ACC112 (cell line): Measurements from ENCODE around the gene AHNAK2.
"Not testable (repeated sequence)": the region's sequence is repeated elsewhere in the genome, so short reads cannot be mapped to it uniquely, and the experiment has no call there.

Experiments
- H2AFZ ChIP-seq: fragments of 200-600 bp; sonication (generic); one replicate; pipeline ENCODE4 v1.6.0; 2017; ENCODE audit warnings: antibody characterized with exemption, low read length; ENCODE audit not compliant: unreplicated experiment
- H3K27ac ChIP-seq: fragments of 200-600 bp; sonication (generic); 2 replicates; pipeline ENCODE4 v1.5.1; 2014; ENCODE audit warnings: low read depth, mild to moderate bottlenecking, antibody characterized with exemption, low read length, moderate library complexity
- H3K27me3 ChIP-seq: fragments of 200-600 bp; sonication (generic); 2 replicates; pipeline ENCODE4 v1.6.1; 2014; ENCODE audit warnings: mild to moderate bottlenecking, antibody characterized with exemption, low read length, moderate library complexity, mixed read lengths; ENCODE audit not compliant: insufficient read depth
- H3K36me3 ChIP-seq: fragments of 200-600 bp; sonication (generic); 2 replicates; pipeline ENCODE4 v1.6.1; 2016; ENCODE audit warnings: mild to moderate bottlenecking, antibody characterized with exemption, low read length, moderate library complexity, mixed read lengths; ENCODE audit not compliant: insufficient read depth
- H3K4me1 ChIP-seq: fragments of 200-600 bp; sonication (generic); one replicate; pipeline ENCODE4 v1.6.1; 2016; ENCODE audit warnings: low read length, mixed read lengths; ENCODE audit not compliant: insufficient read depth, unreplicated experiment, control insufficient read depth
- H3K4me3 ChIP-seq: fragments of 200-600 bp; sonication (generic); 2 replicates; pipeline ENCODE4 v1.5.1; 2014; ENCODE audit warnings: mild to moderate bottlenecking, low read depth, low read length
- H3K79me2 ChIP-seq: fragments of 200-600 bp; sonication (generic); one replicate; pipeline ENCODE4 v1.6.0; 2016; ENCODE audit warnings: low read length; ENCODE audit not compliant: control insufficient read depth, unreplicated experiment, insufficient read depth

AHNAK2 gene

DNA sequence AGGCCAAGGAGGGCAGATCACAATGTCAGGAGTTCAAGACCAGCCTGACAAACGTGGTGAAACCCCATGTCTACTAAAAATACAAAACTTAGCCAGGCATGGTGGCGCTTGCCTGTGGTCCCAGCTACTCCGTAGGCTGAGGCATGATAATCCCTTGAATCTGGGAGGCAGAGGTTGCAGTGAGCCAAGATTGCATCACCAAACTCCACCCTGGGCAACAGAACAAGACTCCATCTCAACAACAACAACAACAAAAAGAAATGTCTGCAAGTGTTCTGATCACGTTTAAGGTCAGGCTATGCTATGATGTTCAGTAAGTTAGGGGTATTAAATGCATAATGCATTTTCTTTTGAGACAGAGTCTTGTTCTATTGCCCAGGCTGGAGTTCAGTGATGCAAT, 60.2 kb downstream of the AHNAK2 start:
- H3K4me3 ChIP-seq: no peak overlapping the region
- H3K36me3 ChIP-seq: no peaks in the 10 kb centered on the region
- no peak overlapping the region for H3K27ac ChIP-seq
- H3K79me2 ChIP-seq: no peaks in the 10 kb centered on the region
- H3K4me1 ChIP-seq: no peaks in the 10 kb centered on the region
- H2AFZ ChIP-seq: no peak overlapping the region
- peaks cover 30% of the 10 kb centered on the region for H3K27me3 ChIP-seq

GRCh38 chr14:104917116-104917515, 61.1 kb downstream of the AHNAK2 start:
- Histone ChIP-seq H3K4me3 (no peak overlapping the region), H3K27ac (no peak overlapping the region), H2AFZ (no peak overlapping the region), H3K36me3 (no peaks in the 10 kb centered on the region), H3K27me3 (peaks cover 30% of the 10 kb centered on the region), H3K4me1 (no peaks in the 10 kb centered on the region), H3K79me2 (no peaks in the 10 kb centered on the region)

- H3K27ac ChIP-seq: no peak overlapping the region
- H3K4me3 ChIP-seq: no peak overlapping the region
- H2AFZ ChIP-seq: no peak overlapping the region
- H3K36me3 ChIP-seq: no peaks in the 10 kb centered on the region
- H3K27me3 ChIP-seq: peaks cover 41% of the 10 kb centered on the region
- no peaks in the 10 kb centered on the region for H3K79me2 ChIP-seq
- H3K4me1 ChIP-seq: no peaks in the 10 kb centered on the region
Observed at GRCh38 chr14:104913435-104913834, 64.7 kb downstream of the AHNAK2 start.

DNA sequence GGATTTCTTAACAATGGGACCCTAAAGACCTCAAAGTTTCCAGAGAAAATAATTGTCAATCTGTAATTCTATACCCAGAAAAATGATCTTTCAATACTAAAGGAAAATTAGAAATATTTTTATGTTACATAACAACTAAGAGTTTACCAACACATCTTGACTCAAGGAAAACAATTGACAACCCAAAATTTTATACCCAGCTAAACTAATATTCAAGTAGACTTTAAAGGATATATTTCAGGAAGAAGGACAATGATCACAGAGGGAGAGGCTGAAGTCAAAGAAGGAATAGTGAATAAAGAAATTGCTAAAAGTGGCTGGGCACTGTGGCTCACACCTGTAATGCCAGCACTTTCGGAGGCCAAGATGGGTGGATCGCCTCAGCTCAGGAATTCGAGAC, 66.1 kb downstream of the AHNAK2 start:
- Histone ChIP-seq H3K4me3 (no peak overlapping the region), H3K4me1 (no peaks in the 10 kb centered on the region), H3K27me3 (peaks cover 53% of the 10 kb centered on the region), H3K79me2 (no peaks in the 10 kb centered on the region), H3K36me3 (no peaks in the 10 kb centered on the region), H3K27ac (no peak overlapping the region), H2AFZ (no peak overlapping the region)

GRCh38 chr14:104908303-104908702, 69.9 kb downstream of the AHNAK2 start:
- Histone ChIP-seq H2AFZ (no peak overlapping the region), H3K36me3 (no peaks in the 10 kb centered on the region), H3K27me3 (peaks cover 41% of the 10 kb centered on the region), H3K27ac (no peak overlapping the region), H3K4me1 (no peaks in the 10 kb centered on the region), H3K4me3 (no peak overlapping the region), H3K79me2 (no peaks in the 10 kb centered on the region)

DNA sequence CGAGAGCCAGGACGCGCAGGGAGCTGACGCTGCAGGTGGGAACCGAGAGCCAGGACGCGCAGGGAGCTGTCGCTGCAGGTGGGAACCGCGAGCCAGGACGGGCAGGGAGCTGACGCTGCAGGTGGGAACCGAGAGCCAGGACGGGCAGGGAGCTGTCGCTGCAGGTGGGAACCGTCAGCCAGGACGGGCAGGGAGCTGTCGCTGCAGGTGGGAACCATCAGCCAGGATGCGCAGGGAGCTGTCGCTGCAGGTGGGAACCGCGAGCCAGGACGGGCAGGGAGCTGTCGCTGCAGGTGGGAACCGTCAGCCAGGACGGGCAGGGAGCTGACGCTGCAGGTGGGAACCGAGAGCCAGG, 72.6 kb downstream of the AHNAK2 start:
- peaks cover 34% of the 10 kb centered on the region for H3K27me3 ChIP-seq
- not testable (repeated sequence) for H3K36me3 ChIP-seq, H3K79me2 ChIP-seq, H3K4me1 ChIP-seq, H2AFZ ChIP-seq, H3K4me3 ChIP-seq, H3K27ac ChIP-seq

GRCh38 chr14:104904650-104905578, 73.3 kb downstream of the AHNAK2 start:
- not testable (repeated sequence) for H3K27ac ChIP-seq, H2AFZ ChIP-seq, H3K79me2 ChIP-seq, H3K4me1 ChIP-seq, H3K36me3 ChIP-seq, H3K4me3 ChIP-seq
- peaks cover 32% of the 10 kb centered on the region for H3K27me3 ChIP-seq

- Histone ChIP-seq H3K4me1 (no peaks in the 10 kb centered on the region), H3K36me3 (no peaks in the 10 kb centered on the region), H3K4me3 (no peak overlapping the region), H2AFZ (no peak overlapping the region), H3K27ac (no peak overlapping the region), H3K79me2 (no peaks in the 10 kb centered on the region), H3K27me3 (peaks cover 31% of the 10 kb centered on the region)
Observed at GRCh38 chr14:104903990-104904389, 74.2 kb downstream of the AHNAK2 start.

DNA sequence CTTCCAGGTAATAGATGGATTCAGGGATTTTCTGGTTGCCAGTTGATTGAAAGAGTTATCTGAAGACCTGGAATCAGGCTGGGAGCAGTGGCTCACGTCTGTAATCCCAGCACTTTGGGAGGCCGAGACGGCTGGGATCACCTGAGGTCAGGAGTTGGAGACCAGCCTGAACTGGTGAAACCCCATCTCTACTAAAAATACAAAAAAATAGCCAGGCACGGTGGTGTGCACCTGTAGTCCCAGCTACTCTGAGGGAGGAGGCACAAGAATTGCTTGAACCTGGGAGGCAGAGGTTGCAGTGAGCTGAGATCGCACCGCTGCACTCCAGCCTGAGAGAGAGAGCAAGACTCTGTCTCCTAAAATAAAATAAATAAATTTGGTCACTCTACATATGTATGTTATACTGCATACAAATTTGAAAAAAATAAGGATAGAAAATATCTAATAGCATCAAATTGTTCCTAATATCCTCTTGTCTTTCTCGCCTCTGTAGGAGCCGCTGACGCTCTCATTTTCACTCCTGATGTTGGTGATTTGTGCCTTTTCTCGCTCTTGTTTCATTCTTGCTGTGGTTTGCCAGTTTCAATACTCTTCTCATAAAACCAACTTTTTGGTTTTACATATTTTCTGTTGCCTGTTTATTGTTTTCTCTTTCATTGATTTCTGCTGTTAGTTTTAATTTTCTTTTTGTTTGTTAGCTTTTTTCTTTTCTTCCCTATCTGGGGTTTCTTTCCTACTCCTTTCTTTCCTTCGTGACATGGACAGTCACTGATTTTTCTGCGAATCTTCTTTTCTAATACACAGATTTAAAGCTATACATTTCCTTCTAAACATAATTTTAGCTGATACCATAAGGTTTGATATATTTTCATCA, 77.3 kb downstream of the AHNAK2 start:
- no peaks in the 10 kb centered on the region for H3K36me3 ChIP-seq
- no peak overlapping the region for H2AFZ ChIP-seq
- H3K4me1 ChIP-seq: no peaks in the 10 kb centered on the region
- no peak overlapping the region for H3K4me3 ChIP-seq
- H3K27ac ChIP-seq: no peak overlapping the region
- no peaks in the 10 kb centered on the region for H3K79me2 ChIP-seq
- peaks cover 13% of the 10 kb centered on the region for H3K27me3 ChIP-seq

GRCh38 chr14:104899781-104900180, 78.4 kb downstream of the AHNAK2 start:
- Histone ChIP-seq H3K4me1 (no peaks in the 10 kb centered on the region), H2AFZ (no peak overlapping the region), H3K79me2 (no peaks in the 10 kb centered on the region), H3K36me3 (no peaks in the 10 kb centered on the region), H3K27me3 (peaks cover 11% of the 10 kb centered on the region), H3K27ac (no peak overlapping the region), H3K4me3 (no peak overlapping the region)
